Activated T-cell treated with anti-CD3 and anti-CD28 coated beads for 4 hours (primary cell): ENCODE results near the gene GCNT2.
"Not testable (repeated sequence)": the region's sequence is repeated elsewhere in the genome, so short reads cannot be mapped to it uniquely, and the experiment has no call there.

Source experiments
- DNase-seq: peaks from one replicate; pipeline ENCODE4 v3.0.0-alpha.2; 2020

GCNT2 gene

DNA sequence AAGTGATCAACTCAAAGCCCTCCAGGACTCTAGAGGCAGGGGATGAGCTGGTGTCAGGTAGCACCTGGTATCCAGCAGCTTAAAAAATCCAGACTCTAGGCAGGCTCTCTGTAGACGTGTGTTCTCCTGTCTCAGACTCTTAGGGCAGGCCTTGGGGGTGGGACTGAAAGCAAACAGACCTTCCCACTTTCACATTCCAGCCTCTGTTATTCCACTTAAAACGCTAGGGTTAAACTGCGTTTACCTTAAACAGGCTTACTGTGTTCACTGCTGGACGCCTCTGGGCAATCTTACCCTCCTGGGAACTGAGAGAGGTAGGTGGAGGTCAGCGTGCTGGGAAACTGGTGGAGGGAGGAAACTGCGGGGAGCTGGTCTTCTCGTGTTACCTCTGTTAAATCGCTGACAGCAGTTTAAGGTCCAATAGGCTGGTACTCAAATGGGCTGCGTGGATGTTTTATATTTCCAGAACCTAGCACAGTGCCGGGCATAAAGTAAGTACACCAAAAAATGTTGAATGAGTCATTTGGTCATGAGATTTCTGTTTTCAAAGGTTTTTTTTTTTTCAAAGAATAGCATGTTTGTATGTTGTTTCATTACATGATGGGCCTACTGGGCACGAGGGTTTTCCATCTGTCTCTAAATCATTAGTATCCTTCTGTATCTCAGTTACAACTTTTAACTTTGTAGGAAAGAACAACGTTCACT, at the start of gene GCNT2:
Gene GCNT2, plus strand, starts transcription at position 248 of the 705 bp plus-strand sequence. CDS start 7,561 bp downstream, outside the sequence.
- no peak for DNase-seq

DNA sequence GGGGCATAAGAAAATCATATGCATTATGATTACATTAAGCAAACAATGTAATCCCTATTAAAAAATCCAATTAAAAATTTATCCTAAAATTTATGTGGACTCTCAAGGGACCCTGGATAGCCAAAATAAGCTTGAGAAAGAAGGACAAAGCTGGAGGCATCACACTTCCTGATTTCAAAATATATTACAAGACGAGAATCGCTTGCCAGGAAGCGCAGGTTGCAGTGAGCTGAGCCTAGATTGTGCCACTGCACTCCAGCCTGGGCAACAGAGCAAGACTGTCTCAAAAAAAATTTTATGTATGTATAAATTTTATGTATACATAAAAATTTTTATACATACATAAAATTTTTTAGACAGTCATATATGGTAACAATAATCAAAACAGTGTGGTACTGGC, 48.5 kb upstream of the GCNT2 start:
- DNase-seq, result no peak

DNA sequence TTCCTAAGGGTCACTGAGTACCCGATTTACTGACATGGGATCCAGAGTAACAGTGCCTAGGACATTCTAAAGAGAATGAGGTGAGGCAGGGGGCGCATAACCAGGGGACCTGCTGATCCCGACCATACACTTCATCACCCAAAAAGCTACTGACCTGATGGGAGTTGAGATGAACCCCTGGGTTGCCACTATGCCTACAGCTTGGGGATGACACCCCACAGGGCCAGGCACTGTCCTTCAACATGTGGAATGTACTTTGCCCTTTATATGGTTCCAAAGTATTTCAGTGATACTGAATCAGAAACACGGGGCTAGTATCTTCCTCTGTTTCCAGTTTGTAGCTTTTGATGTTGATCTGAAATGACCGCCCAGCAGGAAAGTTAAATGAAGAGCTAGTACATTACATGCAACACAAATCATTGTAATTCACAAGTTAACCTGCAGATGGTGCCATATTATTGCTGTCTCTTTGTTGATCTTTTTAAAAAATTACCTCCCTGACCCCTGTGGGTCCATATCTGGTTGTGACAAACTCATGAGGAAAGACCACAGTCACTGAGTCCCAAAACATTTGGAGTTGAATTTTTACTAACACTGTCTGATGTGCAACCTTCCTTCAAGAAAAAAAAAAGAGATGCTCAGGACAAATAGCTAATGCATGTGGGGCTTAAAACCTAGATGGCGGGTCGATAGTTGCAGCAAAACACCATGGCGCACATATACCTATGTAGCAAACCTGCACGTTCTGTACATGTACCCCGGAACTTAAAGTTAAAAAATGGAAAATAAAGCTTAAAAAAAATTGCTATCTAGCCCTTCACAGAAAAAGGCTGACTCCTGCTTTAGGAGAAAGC, 42.7 kb upstream of the GCNT2 start:
- no peak for DNase-seq

GRCh38 chr6:10479939-10480700, 41.0 kb upstream of the GCNT2 start:
- DNase-seq, result no peak

GRCh38 chr6:10481101-10481500, 40.0 kb upstream of the GCNT2 start:
- DNase-seq, result no peak

DNA sequence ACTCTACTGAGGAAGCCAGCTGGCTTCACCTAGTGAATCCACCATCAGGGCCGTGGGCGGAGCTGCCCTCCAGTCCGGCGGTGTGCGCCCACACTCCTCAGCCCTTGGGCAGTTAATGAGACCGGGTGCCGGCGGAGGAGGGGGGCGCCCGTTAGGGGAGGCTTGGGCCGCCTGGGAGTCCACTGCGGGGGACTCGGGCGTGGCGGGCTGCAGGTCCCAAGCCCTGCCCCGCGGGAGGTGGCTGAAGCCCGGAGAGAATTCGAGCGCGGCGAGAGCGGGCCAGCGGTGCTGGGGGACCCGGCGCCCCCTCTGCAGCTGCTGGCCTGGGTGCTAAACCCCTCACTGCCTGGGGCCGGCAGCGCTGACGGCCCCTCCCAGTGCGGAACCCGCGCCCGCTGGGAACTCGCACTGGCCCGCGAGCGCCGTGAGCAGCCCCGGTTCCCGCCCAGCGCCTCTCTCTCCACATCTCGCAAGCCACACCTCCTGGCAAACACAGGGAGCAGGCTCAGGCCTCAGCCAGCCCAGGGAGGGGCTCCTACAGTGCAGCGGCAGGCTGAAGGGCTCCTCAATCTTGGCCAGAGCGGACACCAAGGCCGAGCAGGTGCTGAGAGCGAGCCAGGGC, 38.4 kb upstream of the GCNT2 start:
- DNase-seq, result no peak

DNA sequence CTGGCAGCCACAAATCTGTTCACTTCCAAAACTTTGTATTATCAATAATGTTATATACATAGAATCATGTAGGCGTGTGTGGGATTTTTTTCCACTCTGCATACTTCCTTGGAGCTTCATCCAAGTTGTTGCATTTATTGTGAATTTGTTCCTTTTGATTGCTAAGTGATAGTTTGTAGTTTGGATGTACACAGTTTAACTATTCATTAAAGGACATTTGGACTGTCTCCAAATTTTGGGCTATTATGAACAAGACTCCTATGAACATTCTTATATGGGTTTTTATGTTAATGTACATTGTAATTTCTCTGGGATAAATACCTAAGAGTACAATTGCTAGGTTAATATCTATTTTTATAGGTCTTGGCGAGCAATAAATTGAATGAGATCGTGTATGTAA, 36.2 kb upstream of the GCNT2 start:
- DNase-seq, result no peak

DNA sequence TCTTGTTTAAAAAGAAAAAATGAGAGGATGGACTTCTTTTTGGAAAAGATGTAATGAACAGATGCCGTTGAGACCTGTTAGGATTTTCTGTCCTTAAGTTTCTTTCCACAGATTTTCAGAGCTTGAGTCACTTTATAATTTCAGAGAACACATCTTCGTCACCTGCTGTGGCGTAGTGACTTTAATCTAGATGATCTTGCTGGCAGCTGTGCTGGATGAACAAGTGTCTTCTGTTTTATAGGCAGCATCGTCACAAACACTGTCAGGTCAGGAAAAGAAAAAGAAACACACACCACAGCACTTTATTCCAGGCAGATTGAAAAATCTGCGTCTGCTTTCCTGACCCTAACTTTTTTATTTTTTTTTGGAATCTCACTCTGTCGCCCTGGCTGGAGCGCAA, 35.7 kb upstream of the GCNT2 start:
- DNase-seq, result no peak

DNA sequence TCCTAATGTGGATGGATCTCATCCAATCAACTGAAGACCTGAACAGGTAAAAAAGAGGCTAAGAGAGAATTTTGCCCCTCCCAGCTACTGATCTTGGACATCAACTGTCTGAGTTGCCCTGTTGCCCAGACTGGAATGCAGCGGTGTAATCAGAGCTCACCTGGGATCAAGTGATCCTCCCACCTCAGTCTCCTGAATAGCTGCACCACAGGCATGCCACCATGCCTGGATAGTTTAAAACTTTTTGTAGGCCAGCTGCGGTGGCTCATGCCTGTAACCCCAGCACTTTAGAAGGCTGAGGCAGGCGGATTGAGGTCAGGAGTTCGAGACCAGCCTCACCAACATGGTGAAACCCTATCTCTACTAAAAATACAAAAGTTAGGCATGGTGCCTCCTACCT, 34.9 kb upstream of the GCNT2 start:
- no peak for DNase-seq

DNA sequence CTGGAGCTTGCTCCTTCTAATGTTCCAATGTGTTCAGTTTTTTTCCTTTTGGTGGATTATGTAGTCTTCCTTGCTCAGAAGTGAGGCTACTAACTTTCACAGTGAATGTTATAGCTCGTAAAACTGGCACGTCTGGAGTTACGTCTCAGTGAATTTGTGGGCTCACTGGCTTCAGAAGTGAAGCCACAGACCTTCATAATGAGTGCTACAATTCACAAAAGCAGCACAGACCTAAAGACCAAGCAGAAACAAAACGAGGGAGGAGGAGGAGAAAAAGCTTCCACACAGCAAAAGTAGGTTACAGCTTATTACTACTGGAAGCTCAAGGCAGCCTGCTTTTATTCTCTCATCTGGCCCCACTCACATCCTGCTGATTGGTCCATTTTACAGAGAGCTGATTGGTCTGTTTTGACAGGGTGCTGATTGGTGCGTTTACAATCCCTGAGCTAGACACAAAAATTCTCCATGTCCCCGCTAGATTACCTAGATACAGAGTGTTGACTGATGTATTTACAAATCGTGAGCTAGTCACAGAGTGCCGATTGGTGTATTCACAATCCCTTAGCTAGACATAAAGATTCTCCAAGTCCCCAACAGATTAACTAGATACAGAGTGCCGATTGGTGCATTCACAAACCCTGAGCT, 34.1 kb upstream of the GCNT2 start:
- DNase-seq, result not testable (repeated sequence)

DNA sequence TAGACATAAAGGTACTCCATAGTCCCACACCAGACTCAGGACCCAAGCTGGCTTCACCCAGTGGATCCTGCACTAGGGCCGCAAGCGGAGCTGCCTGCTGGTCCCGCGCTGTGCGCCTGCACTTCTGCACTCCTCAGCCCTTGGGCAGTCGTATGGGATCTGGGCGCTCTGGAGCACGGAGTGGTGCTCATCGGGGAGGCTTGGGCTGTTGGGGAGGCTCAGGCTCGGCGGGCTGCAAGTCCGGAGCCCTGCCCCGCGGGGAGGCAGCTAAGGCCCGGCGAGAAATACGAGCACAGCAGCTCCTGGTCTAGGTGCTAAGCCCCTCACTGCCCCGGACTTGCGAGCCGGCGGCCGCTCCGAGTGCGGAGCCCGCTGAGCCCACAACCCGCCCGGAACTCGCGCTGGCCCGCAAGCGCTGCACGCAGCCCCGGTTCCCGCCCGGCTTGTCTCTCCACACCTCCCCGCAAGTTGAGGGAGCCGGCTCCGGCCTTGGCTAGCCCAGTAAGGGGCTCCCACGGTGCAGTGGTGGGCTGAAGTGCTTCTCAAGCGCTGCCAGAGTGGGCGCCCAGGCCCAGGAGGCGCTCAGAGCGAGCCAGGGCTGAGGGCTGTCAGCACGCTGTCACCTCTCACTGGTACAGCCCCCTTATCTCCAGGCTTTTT, 33.4 kb upstream of the GCNT2 start:
- DNase-seq, result no peak

DNA sequence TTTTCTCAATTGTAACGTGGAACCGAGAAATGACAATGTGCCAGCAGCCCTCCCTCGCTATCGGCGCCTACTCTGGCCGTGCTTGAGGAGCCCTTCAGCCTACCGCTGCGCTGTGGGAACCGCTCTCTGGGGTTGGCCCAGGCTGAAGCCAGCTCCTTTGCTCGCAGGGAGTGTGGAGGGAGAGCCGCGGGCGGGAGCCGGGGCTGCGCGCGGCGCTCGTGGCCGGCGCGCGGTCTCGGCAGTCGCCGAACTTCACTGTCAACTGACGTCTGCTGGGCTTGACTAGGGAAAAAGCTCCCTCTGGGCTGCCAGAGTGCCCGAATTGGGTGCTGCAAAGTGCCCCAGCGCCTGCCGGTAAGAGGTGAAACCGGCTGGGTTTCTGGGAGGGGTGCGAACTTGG, 29.7 kb upstream of the GCNT2 start:
- no peak for DNase-seq

- DNase-seq, result not testable (repeated sequence)
These were observed 29.2 kb upstream of the GCNT2 start for GRCh38 chr6:10491905-10492304.

GRCh38 chr6:10495029-10495428, 26.1 kb upstream of the GCNT2 start:
- no peak for DNase-seq

- DNase-seq, result no peak
These were observed 15.6 kb upstream of the GCNT2 start for GRCh38 chr6:10505529-10505928.

- no peak for DNase-seq
These were observed 13.9 kb upstream of the GCNT2 start for GRCh38 chr6:10507298-10507697.

- no peak for DNase-seq
These were observed 13.4 kb upstream of the GCNT2 start for GRCh38 chr6:10507715-10508114.

- DNase-seq, result peak; percentile 18
These were observed 10.4 kb upstream of the GCNT2 start for GRCh38 chr6:10510592-10511367.

DNA sequence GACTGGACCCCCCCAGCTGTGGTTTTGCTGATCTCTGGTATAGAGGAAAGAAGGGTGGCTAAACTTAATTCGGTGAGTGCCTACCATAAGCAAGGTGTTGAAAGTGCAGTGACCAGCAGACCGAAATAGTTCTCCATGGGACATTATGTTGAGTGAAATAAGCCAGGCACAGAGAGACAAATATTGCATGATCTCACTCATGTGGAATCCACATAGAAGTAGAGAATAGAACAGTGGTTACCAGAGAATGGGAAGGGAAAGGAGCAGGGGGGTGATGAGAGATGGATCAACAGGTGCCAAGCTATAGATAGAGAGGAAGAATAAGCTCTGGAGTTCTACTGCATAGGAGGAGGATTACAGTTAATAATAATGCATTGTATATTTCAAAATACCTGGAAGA, 9.7 kb upstream of the GCNT2 start:
- no peak for DNase-seq

- no peak for DNase-seq
These were observed 7.6 kb upstream of the GCNT2 start for GRCh38 chr6:10513544-10513943.
